ENCODE results near the gene KRT78. TPM values are rescaled to one million over a fixed set of nuclear protein-coding genes. Genes with fewer than 3 reads are reported as not detected.
A peak's percentile ranks its signal among the peaks of the same experiment; 100 is the strongest.
"Not testable (repeated sequence)": the region's sequence is repeated elsewhere in the genome, so short reads cannot be mapped to it uniquely, and the experiment has no call there.

KRT78 gene, protein sequence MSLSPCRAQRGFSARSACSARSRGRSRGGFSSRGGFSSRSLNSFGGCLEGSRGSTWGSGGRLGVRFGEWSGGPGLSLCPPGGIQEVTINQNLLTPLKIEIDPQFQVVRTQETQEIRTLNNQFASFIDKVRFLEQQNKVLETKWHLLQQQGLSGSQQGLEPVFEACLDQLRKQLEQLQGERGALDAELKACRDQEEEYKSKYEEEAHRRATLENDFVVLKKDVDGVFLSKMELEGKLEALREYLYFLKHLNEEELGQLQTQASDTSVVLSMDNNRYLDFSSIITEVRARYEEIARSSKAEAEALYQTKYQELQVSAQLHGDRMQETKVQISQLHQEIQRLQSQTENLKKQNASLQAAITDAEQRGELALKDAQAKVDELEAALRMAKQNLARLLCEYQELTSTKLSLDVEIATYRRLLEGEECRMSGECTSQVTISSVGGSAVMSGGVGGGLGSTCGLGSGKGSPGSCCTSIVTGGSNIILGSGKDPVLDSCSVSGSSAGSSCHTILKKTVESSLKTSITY
- total RNA-seq (not detected), polyA plus RNA-seq (ENCODE audit: insufficient read depth in 1 of 8, insufficient read length in 8 of 8, low replicate concordance in 1 of 8) (1 to 10 TPM in 1 of 8 donors, under 1 TPM in 2, not detected in 5; 0.05 to 2.8 (median 0.79) TPM)
- long read RNA-seq, donor 1 = 0 reads
- long read RNA-seq, donor 2 = 0 reads
- long read RNA-seq, donor 3 = 0 reads
- long read RNA-seq, donor 4 = 0 reads
- long read RNA-seq, donor 5 = 0 reads
- long read RNA-seq, donor 6 = 0 reads
- long read RNA-seq, donor 7 = 0 reads
- long read RNA-seq, donor 8 = 0 reads
- long read RNA-seq, donor 9 = 0 reads
- long read RNA-seq, donor 10 = 0 reads
- long read RNA-seq, donor 11 = 0 reads

- Histone ChIP-seq H3K27me3 (ENCODE audit: control insufficient read depth, insufficient read depth, low read length) (peaks cover 3% of the 10 kb centered on the region), H3K4me1 (ENCODE audit: control insufficient read depth, insufficient read depth, low read length) (no peaks in the 10 kb centered on the region), H3K36me3 (ENCODE audit: control insufficient read depth, insufficient read depth, low read length) (no peaks in the 10 kb centered on the region), H3K27ac (ENCODE audit: low read length) (no peak within 1 kb of the TSS), H3K9me3 (replicated peaks; ENCODE audit: control insufficient read depth, low read depth, low read length) (no peaks in the 10 kb centered on the region), H3K4me3 (ENCODE audit: low read length) (no peak within 1 kb of the TSS)
- no peak for DNase-seq
- 75% methylated on average over 13 of the region's 16 CpGs for WGBS (ENCODE audit: insufficient coverage)
These were observed at the start of gene KRT78 for GRCh38 chr12:52848661-52849255. KRT78 (minus strand) TSS chr12:52848994; CDS start chr12:52848930, 64 bp downstream.

DNA sequence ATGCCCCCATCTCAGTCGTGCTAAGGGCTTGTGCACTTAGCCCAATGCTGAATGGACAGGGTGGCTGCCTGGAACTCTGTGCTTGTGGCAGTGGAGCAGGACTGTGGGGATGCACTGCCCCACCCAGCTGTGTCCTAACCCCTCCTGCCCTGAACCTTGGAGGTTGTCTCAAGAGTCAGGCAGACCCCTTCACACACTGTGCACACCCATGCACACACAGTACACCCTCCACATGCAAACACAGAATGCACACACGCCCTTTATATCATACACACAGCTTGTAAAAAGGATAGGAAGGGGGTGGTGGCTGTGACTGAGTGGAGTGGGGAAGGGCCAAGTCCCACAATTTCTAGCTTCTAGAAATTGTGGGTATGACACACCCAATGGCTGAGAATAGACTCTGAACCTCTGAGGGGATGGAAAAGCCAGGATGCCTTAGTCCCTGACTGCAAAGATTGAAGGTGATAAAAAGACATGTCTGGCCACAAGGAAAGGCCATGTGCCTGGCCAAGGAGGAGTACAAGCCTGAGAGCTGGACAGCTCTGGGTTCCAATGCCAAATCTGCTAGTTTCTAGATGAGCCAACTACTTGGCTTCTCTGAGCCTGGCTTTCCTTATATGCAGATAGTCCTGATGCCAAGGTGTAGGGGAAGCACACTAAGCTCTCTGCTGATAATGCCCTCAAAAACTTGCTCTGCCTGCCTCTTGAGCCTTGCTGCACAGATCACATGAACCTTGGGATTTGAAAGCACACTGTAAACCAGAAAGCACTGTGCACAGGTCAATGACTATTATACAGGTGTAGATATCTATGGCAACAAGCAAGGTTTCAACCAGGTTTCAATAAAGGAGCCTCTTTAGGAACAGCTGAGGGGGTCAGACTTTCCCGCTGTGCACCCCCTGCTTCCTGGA, 47.7 kb upstream of the KRT78 start:
- DNase-seq = no peak
- H3K9me3 ChIP-seq (replicated peaks; ENCODE audit: control insufficient read depth, low read depth, low read length) = no peaks in the 10 kb centered on the region
- peak overlapping the region; percentile 20 for H3K27ac ChIP-seq (ENCODE audit: low read length)
- no peaks in the 10 kb centered on the region for H3K36me3 ChIP-seq (ENCODE audit: control insufficient read depth, insufficient read depth, low read length)
- WGBS (ENCODE audit: insufficient coverage) = no CpG with 5 or more reads among the region's 3 CpGs
- no peaks in the 10 kb centered on the region for H3K27me3 ChIP-seq (ENCODE audit: control insufficient read depth, insufficient read depth, low read length)
- peaks cover 26% of the 10 kb centered on the region for H3K4me1 ChIP-seq (ENCODE audit: control insufficient read depth, insufficient read depth, low read length)
- no peak overlapping the region for H3K4me3 ChIP-seq (ENCODE audit: low read length)

DNA sequence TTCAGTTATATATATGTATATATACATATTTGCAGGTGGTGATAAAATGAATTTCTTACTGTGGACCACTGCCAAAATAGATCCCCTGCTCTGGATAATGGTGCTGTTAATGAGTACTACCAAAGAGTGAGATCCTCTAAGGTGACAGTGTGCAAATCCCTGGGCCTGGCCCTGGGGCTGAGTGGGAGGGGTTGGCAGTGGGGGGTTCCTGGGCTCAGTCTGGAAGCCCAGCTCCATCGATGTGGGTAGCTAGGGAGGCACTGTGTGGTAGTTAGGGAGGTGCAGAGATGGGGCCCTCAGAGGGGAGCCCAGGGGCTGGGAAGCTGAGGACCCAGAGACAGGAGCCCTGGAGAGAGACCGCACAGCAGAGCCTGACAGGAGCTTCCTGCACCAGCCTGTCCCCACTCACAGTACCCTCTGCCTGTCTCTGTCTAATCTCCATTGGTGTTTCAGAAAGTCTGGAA, 47.0 kb upstream of the KRT78 start:
- Histone ChIP-seq H3K4me1 (ENCODE audit: control insufficient read depth, insufficient read depth, low read length) (peaks cover 26% of the 10 kb centered on the region), H3K36me3 (ENCODE audit: control insufficient read depth, insufficient read depth, low read length) (no peaks in the 10 kb centered on the region), H3K27ac (ENCODE audit: low read length) (peak overlapping the region; percentile 26), H3K27me3 (ENCODE audit: control insufficient read depth, insufficient read depth, low read length) (no peaks in the 10 kb centered on the region), H3K4me3 (ENCODE audit: low read length) (no peak overlapping the region), H3K9me3 (replicated peaks; ENCODE audit: control insufficient read depth, low read depth, low read length) (no peaks in the 10 kb centered on the region)
- DNase-seq = no peak
- WGBS (ENCODE audit: insufficient coverage) = no CpG with 5 or more reads among the region's 2 CpGs

GRCh38 chr12:52892974-52893373, 44.2 kb upstream of the KRT78 start:
- Histone ChIP-seq H3K4me1 (ENCODE audit: control insufficient read depth, insufficient read depth, low read length) (peaks cover 26% of the 10 kb centered on the region), H3K9me3 (replicated peaks; ENCODE audit: control insufficient read depth, low read depth, low read length) (no peaks in the 10 kb centered on the region), H3K4me3 (ENCODE audit: low read length) (no peak overlapping the region), H3K27me3 (ENCODE audit: control insufficient read depth, insufficient read depth, low read length) (no peaks in the 10 kb centered on the region), H3K27ac (ENCODE audit: low read length) (no peak overlapping the region), H3K36me3 (ENCODE audit: control insufficient read depth, insufficient read depth, low read length) (no peaks in the 10 kb centered on the region)
- no peak for DNase-seq

GRCh38 chr12:52892207-52892852, 43.5 kb upstream of the KRT78 start:
- H3K9me3 ChIP-seq (replicated peaks; ENCODE audit: control insufficient read depth, low read depth, low read length) = no peaks in the 10 kb centered on the region

DNA sequence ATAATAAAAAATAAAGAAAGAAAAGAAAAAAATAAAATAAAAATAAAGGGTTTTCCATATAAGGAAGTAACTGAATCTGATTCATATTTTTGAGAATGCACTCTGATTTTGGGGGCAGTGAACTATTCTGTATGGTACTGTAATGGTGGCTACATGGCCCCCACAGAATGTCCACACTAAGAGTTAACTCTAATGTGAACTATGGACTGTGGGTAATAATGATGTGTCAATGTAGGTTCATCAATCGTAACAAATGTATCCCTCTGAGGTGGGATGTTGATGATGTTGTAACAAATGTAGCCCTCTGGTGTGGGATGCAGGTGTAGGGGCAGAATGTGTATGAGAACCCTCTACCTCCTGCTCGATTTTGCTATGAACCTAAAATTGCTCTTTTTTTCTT, 42.2 kb upstream of the KRT78 start:
- H3K4me1 ChIP-seq (ENCODE audit: control insufficient read depth, insufficient read depth, low read length) = peaks cover 10% of the 10 kb centered on the region
- no peak overlapping the region for H3K4me3 ChIP-seq (ENCODE audit: low read length)
- no peak overlapping the region for H3K27ac ChIP-seq (ENCODE audit: low read length)
- no peaks in the 10 kb centered on the region for H3K9me3 ChIP-seq (replicated peaks; ENCODE audit: control insufficient read depth, low read depth, low read length)
- no peaks in the 10 kb centered on the region for H3K27me3 ChIP-seq (ENCODE audit: control insufficient read depth, insufficient read depth, low read length)
- no peaks in the 10 kb centered on the region for H3K36me3 ChIP-seq (ENCODE audit: control insufficient read depth, insufficient read depth, low read length)
- WGBS (ENCODE audit: insufficient coverage) = no CpG with 5 or more reads among the region's 2 CpGs
- no peak for DNase-seq

More at GRCh38 chr12:52892207-52892852, 43.5 kb upstream of the KRT78 start:
- peaks cover 23% of the 10 kb centered on the region for H3K4me1 ChIP-seq (ENCODE audit: control insufficient read depth, insufficient read depth, low read length)
- no peak overlapping the region for H3K4me3 ChIP-seq (ENCODE audit: low read length)
- no peaks in the 10 kb centered on the region for H3K27me3 ChIP-seq (ENCODE audit: control insufficient read depth, insufficient read depth, low read length)
- no peak for DNase-seq
- WGBS (ENCODE audit: insufficient coverage) = 84% methylated on average over 2 of the region's 7 CpGs
- no peaks in the 10 kb centered on the region for H3K36me3 ChIP-seq (ENCODE audit: control insufficient read depth, insufficient read depth, low read length)
- H3K27ac ChIP-seq (ENCODE audit: low read length) = no peak overlapping the region

DNA sequence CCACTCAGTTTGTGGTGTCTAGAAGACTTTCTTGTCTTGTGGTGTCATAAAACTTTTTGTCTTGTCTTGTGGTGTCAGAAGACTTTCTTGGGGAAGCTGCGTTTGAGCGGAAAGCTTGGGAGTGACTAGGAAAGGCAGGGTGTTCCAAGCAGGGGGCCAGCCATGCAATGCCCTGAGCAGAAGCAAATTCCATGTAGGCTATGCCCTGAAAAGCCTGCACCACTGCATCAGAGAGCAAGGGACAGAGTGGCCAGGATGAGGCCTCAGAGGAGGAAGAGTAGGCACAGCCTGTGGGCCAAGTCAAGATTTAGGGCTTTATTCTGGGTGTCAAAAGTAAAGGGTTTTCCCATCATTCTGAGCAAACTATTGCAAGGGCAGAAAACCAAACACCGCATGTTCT, 41.6 kb upstream of the KRT78 start:
- Histone ChIP-seq H3K36me3 (ENCODE audit: control insufficient read depth, insufficient read depth, low read length) (no peaks in the 10 kb centered on the region), H3K27ac (ENCODE audit: low read length) (no peak overlapping the region), H3K9me3 (replicated peaks; ENCODE audit: control insufficient read depth, low read depth, low read length) (no peaks in the 10 kb centered on the region), H3K27me3 (ENCODE audit: control insufficient read depth, insufficient read depth, low read length) (no peaks in the 10 kb centered on the region), H3K4me3 (ENCODE audit: low read length) (no peak overlapping the region), H3K4me1 (ENCODE audit: control insufficient read depth, insufficient read depth, low read length) (peaks cover 4% of the 10 kb centered on the region)
- WGBS (ENCODE audit: insufficient coverage) = 85% methylated on average over 2 of the region's 3 CpGs
- DNase-seq = no peak

DNA sequence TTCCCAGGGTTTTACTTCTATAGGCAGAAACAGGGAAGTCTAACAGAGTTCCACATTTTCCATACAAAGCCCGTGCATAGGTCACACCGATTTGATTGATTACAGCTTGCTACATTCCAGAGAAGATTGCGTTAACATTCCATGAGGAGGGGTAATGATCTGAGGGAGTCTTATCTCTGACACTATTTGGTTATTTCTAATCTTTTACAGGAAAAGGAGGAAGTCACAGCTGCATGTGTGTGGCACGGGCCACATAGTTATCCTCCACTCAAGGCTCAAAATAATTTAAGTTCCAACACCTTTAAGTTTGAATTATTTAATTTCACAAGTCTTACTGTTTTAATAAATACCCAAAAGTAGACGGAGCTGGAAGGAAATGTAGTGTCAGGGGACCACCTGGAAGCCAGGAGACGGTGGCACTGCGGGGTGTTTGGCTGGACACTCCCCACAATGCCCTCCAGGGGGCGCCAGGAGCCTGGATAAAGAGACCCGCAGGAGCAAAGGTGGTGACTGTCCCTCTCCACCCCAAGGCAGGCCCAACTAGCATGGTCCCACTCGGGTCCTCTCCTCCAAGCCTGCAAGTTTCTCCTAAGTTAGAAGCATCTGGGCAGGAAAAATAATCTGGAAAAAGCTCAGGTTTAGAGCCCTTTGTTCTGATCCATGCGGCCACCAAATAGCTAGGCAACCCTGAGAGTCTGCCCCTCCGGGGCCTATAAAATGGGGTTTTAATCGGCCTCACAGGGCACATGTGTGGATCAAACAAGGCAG, 35.9 kb upstream of the KRT78 start:
- Histone ChIP-seq H3K27ac (ENCODE audit: low read length) (no peak overlapping the region), H3K4me3 (ENCODE audit: low read length) (no peak overlapping the region), H3K36me3 (ENCODE audit: control insufficient read depth, insufficient read depth, low read length) (no peaks in the 10 kb centered on the region), H3K27me3 (ENCODE audit: control insufficient read depth, insufficient read depth, low read length) (peaks cover 2% of the 10 kb centered on the region), H3K4me1 (ENCODE audit: control insufficient read depth, insufficient read depth, low read length) (peaks cover 2% of the 10 kb centered on the region), H3K9me3 (replicated peaks; ENCODE audit: control insufficient read depth, low read depth, low read length) (no peaks in the 10 kb centered on the region)
- DNase-seq = peak; percentile 64
- WGBS (ENCODE audit: insufficient coverage) = 38% methylated on average over 3 of the region's 13 CpGs

GRCh38 chr12:52880499-52880898, 31.7 kb upstream of the KRT78 start:
- 60% methylated on average over 2 of the region's 8 CpGs for WGBS (ENCODE audit: insufficient coverage)
- H3K9me3 ChIP-seq (replicated peaks; ENCODE audit: control insufficient read depth, low read depth, low read length); H3K27me3 ChIP-seq (ENCODE audit: control insufficient read depth, insufficient read depth, low read length); H3K36me3 ChIP-seq (ENCODE audit: control insufficient read depth, insufficient read depth, low read length); H3K4me3 ChIP-seq (ENCODE audit: low read length); DNase-seq; H3K27ac ChIP-seq (ENCODE audit: low read length): not testable (repeated sequence)
- H3K4me1 ChIP-seq (ENCODE audit: control insufficient read depth, insufficient read depth, low read length) = peaks cover 20% of the 10 kb centered on the region
